HepG2 (cell line): ENCODE data around the gene EFNA4. TPM values are rescaled to one million over a fixed set of nuclear protein-coding genes. Genes with fewer than 3 reads are reported as not detected.

Source experiments
- ATF3 ChIP-seq: sonication (generic); formaldehyde crosslinking; IDR thresholded peaks from 2 replicates; pipeline ENCODE4 v1.4.0; 2020; ENCODE audit warnings: missing genetic modification reagents
- GATAD2A ChIP-seq: IDR thresholded peaks from 2 replicates; pipeline ENCODE4 v1.6.1; 2016
- HNRNPH1 ChIP-seq: fragments of 200-400 bp; formaldehyde crosslinking; optimal IDR thresholded peaks from 2 replicates; pipeline ENCODE3; 2017; ENCODE audit warnings: mild to moderate bottlenecking, low read depth, low read length
- IRF9 ChIP-seq: sonication (generic); formaldehyde crosslinking; IDR thresholded peaks from 2 replicates; pipeline ENCODE4 v1.8.0; 2022; ENCODE audit warnings: missing genetic modification reagents, mild to moderate bottlenecking, borderline replicate concordance
- MAX ChIP-seq: IDR thresholded peaks from 2 replicates; pipeline ENCODE4 v1.6.1; 2012; ENCODE audit warnings: inconsistent platforms
- MYC ChIP-seq: sonication (generic); formaldehyde crosslinking; IDR thresholded peaks from 2 replicates; pipeline ENCODE4 v1.9.0; 2021; ENCODE audit warnings: missing genetic modification reagents, borderline replicate concordance
- SP4 ChIP-seq: sonication (generic); formaldehyde crosslinking; IDR thresholded peaks from 2 replicates; pipeline ENCODE4 v1.8.1; 2023; ENCODE audit warnings: mild to moderate bottlenecking, missing genetic modification reagents
- STAT5B ChIP-seq: sonication (generic); formaldehyde crosslinking; IDR thresholded peaks from 2 replicates; pipeline ENCODE4 v1.4.0; 2020; ENCODE audit warnings: missing genetic modification reagents
- THYN1 ChIP-seq: sonication (generic); formaldehyde crosslinking; IDR thresholded peaks from 2 replicates; pipeline ENCODE4 v1.8.1; 2023; ENCODE audit warnings: low read depth, mild to moderate bottlenecking, moderate library complexity, missing genetic modification reagents, borderline replicate concordance
- ZC3H4 ChIP-seq: sonication (generic); formaldehyde crosslinking; IDR thresholded peaks from 2 replicates; pipeline ENCODE4 v1.4.0; 2020; ENCODE audit warnings: missing genetic modification reagents, borderline replicate concordance
- ZNF407 ChIP-seq: sonication (generic); formaldehyde crosslinking; IDR thresholded peaks from one replicate; pipeline ENCODE4 v1.5.1; 2020; ENCODE audit warnings: mild to moderate bottlenecking, missing genetic modification reagents; ENCODE audit errors: not compliant biosample characterization
- ZNF451 ChIP-seq: sonication (generic); formaldehyde crosslinking; IDR thresholded peaks from 2 replicates; pipeline ENCODE4 v1.5.0; 2020; ENCODE audit warnings: mild to moderate bottlenecking, missing genetic modification reagents
- ZNF543 ChIP-seq: sonication (generic); formaldehyde crosslinking; IDR thresholded peaks from 2 replicates; pipeline ENCODE4 v1.4.0; 2020; ENCODE audit warnings: mild to moderate bottlenecking, missing genetic modification reagents
- ZNF598 ChIP-seq: sonication (generic); formaldehyde crosslinking; IDR thresholded peaks from 2 replicates; pipeline ENCODE4 v1.5.1; 2020; ENCODE audit warnings: mild to moderate bottlenecking, missing genetic modification reagents, borderline replicate concordance
- ZNF652 ChIP-seq: IDR thresholded peaks from 2 replicates; pipeline ENCODE4 v1.6.1; 2016; ENCODE audit warnings: low read depth, borderline replicate concordance
- ZNF660 ChIP-seq: sonication (generic); formaldehyde crosslinking; IDR thresholded peaks from 2 replicates; pipeline ENCODE4 v1.5.1; 2020; ENCODE audit warnings: mild to moderate bottlenecking, low read depth, missing genetic modification reagents, borderline replicate concordance
- ZNF788 ChIP-seq: sonication (generic); formaldehyde crosslinking; IDR thresholded peaks from 2 replicates; pipeline ENCODE4 v1.5.0; 2020; ENCODE audit warnings: mild to moderate bottlenecking, missing genetic modification reagents, borderline replicate concordance
- polyA plus RNA-seq, 8 experiments: library from polyadenylated mRNA; depleted of rRNA in 3 of 8; stranded (reverse) in 7 of 8; unstranded in 1 of 8; fragments of >200 nt; fragmentation: Illumina TruSeq in 4 of 8; extraction: Trizol in 4 of 8; gene quantifications; 2 replicates each; pipeline versions ENCODE4 v1.2.1 to v1.2.3, GENCODE V29; 2011 to 2016; ENCODE audit warnings: low read depth in 4 of 8, missing spikeins in 1 of 8, mixed read lengths in 1 of 8; ENCODE audit not compliant: insufficient read depth in 1 of 8
- total RNA-seq, 5 experiments: library from RNA; depleted of rRNA; stranded (reverse); fragments of >200 nt; fragmentation: Illumina TruSeq; extraction: Trizol; gene quantifications; 2 replicates each; pipeline ENCODE4 v1.2.3, GENCODE V29; 2016; ENCODE audit warnings: low read depth in 1 of 5
- TF ChIP-seq, protein P1 (sequence below): IDR thresholded peaks from 2 replicates; pipeline ENCODE4 v1.6.1; 2016; ENCODE audit warnings: low read depth

The EFNA4 gene
- total and polyA plus RNA-seq, 2 of the 13 experiments (the other 11 are each of a cell fraction or from before 2014, with no cell fraction given): 12.0 to 17.2 TPM

- TF ChIP-seq ZNF407 (CRISPR knock-in tag) (peak; percentile 67), ATF3 (CRISPR knock-in tag) (no peak), ZNF598 (CRISPR knock-in tag) (no peak), MAX (peak; percentile 66; the same call in 1 of the 2 replicates), THYN1 (no peak), ZNF451 (peak; percentile 16; the same call in 1 of the 2 replicates), IRF9 (no peak), ZNF788 (peak; percentile 70; the same call in 1 of the 2 replicates), GATAD2A (no peak; the same call in 1 of the 2 replicates), ZNF543 (CRISPR knock-in tag) (no peak), ZNF660 (CRISPR knock-in tag) (no peak), ZNF652 (CRISPR knock-in tag) (no peak), MYC (peak; percentile 45; the same call in 1 of the 2 replicates), ZC3H4 (CRISPR knock-in tag) (no peak), HNRNPH1 (no peak), STAT5B (CRISPR knock-in tag) (no peak), SP4 (CRISPR knock-in tag) (no peak)
- TF ChIP-seq, protein P1, sequence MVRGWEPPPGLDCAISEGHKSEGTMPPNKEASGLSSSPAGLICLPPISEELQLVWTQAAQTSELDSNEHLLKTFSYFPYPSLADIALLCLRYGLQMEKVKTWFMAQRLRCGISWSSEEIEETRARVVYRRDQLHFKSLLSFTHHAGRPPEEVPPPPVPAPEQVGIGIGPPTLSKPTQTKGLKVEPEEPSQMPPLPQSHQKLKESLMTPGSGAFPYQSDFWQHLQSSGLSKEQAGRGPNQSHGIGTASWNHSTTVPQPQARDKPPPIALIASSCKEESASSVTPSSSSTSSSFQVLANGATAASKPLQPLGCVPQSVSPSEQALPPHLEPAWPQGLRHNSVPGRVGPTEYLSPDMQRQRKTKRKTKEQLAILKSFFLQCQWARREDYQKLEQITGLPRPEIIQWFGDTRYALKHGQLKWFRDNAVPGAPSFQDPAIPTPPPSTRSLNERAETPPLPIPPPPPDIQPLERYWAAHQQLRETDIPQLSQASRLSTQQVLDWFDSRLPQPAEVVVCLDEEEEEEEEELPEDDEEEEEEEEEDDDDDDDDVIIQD (CRISPR knock-in tag): no peak
These were observed 7.4 kb downstream of the EFNA4 start (continued) for GRCh38 chr1:155070721-155071569.
